Stimulated activated CD4-positive, alpha-beta T cell treated with anti-CD3 and anti-CD28 coated beads, Interleukin-15, amount 100 ng/mL, for 1 hour (primary cell): Measurements from ENCODE around the gene FAF2.
"Not testable (repeated sequence)": the region's sequence is repeated elsewhere in the genome, so short reads cannot be mapped to it uniquely, and the experiment has no call there.

Experiments used
- DNase-seq, 2 donors: peaks; one replicate each; pipeline ENCODE4 v3.0.0-alpha.2; 2020; ENCODE audit warnings: low read depth in 1 of 2, low spot score in 1 of 2

FAF2 gene

DNA sequence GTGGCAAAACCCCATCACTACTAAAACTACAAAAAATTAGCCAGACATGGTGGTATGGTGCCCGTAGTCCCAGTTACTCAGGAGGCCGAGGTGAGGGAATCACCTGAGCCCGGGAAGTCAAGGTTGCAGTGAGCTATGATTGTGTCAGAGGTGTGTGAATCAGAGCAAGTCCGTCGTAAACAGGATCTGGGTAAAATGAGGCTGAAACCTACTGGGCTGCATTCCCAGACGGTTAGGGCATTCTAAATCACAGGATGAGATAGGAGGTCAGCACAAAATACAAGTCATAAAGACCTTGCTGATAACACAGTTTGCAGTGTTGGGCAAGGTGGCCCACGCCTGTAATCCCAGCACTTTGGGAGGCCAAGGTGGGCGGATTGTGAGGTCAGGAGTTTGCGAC is 29.9 kb upstream of the FAF2 start:
- no peak for DNase-seq

DNA sequence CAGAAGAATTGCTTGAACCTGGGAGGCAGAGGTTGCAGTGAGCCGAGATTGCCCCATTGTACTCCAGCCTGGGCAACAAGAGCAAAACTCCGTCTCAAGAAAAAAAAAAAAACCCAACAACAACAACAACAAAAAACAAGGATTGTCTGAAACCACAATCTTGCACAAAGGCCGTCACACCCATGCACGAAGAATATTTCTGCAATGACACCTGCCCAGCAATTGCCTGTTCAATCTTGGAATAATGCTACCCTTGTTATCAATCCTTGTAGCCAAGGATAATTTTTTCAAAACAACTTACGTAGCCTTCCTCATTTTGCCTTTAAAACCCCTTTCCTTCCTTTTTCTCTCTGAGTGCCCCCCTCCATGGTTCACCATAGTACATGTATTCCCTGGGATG is 28.1 kb upstream of the FAF2 start:
- no peak for DNase-seq

DNA sequence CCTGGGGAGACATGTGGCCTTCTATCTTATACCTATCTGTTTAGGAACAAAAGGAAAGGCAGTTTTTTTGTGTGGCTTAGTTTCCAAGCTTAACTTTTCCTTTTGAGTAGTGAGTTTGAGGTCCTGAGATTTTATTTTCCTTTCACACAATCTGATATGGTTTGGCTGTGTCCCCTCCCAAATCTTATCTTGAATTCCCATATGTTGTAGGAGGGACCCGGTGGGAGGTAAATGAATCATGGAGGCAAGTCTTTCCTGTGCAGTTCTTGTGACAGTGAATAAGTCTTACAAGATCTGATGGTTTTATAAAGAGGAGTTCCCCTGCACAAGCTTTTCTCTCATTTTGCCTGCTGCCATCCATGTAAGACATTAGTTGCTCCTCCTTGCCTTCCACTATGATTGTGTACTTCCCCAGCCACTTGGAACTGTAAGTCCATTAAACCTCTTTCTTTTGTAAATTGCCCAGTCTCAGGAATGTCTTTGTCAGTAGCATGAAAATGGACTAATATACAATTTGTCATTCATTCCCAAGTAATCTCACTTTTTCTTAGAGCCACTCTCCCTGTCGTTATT is 27.1 kb upstream of the FAF2 start:
- no peak for DNase-seq

DNA sequence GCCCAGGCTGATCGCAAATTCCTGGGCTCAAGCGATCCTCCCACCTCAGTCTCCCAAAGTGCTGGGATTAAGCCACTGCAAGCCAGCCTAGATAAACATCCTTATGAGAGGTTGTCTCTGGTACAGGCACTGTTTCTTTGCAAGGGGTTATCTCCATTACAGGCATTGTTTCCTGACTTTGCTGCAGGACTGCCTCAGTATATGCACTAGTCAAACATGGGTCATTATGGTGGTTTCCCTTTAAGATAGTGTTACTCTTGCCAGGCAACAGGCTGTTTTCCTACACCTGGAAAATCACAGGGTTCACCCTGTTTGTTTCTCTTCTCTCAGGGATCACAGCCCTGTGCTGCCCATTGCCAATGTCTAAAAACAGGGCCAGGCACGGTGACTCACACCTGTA is 24.0 kb upstream of the FAF2 start:
- no peak for DNase-seq

DNA sequence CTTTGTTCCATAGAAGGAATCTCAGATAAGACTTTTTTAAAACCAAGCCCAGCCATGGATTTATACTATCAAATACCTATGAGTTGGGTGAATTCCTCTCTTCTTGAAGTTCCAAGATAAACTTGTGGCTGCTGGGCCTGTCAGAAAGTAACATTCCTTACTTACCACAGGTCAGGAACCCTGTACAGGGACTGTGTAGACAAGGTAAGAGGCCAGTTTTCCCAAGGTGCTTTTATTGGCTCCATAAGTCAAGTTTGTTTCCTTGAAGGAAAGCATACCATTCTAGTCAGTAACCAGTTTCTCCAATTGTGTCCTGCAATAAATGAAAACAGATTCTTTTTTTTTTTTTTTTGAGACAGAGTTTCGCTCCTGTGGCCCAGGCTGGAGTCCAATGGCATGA is 23.0 kb upstream of the FAF2 start:
- no peak for DNase-seq

DNA sequence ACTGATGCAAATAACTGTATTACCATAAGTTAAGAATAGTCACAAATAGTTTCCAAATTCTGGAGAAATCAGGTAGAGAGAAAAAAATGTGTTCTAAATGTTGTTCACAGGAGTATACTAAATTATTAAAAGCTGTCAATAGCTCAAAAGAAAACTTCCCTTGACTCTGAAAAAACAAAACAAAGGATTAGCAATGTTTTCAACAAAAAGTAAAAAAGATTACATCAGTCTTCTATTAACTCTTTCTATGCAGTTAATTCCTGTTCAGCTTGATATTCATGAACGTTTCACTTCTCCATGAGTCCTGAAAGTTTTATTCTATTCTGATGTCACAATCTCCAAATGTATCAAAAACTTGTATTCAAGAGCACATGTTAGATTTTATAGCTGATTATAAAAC is 22.4 kb upstream of the FAF2 start:
- DNase-seq, result no peak

DNA sequence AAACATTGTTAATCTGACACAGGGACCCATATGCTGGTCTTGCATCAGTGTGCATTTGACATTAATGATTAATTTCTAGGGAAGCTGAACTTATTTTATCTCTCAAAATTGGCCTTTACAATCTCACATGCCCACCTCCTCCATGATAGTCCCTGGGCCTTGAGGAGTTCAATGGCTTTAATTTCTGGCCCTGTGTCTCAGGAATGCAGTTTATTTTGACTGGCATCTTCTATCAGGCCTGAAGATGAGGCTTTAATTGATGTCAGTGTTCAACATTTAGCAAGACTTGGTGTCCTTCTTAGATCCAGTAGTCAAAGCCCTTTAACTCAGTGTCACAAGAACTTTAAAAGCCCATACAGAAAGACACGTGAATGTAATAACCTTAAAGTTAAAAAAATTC is 21.3 kb upstream of the FAF2 start:
- no peak for DNase-seq

DNA sequence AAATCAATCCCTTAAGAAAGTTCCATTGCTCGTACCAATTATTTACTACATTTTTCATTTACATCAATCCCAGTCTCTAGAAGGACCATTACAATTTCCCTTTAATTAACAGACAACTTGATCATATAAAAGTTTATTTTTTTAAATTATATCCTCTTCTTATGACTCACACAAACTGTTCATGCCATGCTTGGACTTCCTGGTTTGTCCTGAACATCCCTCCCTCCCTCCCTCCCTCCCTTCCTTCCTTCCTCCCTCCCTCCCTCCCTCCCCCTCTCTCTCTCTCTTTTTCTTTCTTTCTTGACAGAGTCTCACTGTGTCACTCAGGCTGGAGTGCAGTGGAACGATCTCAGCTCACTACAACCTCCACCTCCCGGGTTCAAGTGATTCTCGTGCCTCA is 20.2 kb upstream of the FAF2 start:
- DNase-seq, result no peak

DNA sequence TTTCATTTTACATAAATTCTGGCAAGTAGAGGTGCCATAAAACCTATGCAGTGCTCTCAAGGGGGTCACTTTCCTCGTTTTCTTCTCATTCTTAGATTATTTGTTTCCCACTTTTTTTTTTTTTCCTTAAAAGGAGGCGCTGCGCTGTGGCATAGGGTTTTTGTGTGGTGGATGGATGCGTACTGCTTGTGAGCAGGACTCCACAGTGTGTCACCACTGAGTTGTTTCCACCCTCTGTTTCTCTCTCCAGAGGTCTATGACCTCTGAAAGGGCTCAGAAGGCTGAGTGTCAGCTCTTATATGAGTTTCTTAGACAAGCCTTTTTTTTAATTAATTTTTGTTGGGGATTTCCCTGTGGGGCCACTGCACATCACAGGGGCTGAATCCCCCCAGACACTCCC is 18.2 kb upstream of the FAF2 start:
- no peak for DNase-seq

DNA sequence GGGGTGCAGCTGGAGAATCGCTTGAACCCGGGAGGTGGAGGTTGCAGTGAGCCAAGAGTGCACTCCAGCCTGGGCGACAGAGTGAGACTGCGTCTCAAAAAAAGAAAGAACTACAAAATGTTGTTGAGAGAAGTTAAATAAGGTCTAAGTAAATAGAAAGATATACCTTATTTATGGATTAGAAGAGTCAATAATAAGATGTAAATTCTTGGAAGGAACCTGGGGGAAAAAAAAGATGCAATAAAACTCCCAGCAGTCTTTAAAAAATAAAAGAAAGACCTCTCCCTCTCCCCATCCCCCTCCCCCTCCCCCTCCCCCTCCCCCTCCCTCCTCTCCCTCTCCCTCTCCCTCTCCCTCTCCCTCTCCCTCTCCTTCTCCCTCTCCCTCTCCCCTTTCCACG is 15.5 kb upstream of the FAF2 start:
- no peak for DNase-seq

DNA sequence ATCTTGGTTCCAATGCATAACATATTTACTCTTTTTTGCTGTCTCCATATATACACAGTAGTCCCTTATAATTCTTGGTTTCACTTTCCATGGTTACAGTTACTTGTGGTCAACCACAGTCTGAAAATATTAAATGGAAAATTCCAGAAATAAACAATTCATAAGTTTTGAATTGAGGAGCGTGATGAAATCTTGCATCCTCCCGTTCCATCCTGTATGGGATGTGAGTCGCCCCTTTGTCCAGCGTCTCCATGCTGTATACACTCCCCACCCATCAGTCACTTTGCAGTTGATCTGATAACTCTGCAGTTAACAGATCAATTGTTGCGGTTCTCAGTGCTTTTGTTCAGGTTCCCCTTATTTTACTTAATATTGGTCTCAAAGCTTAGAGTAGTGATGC is 11.5 kb upstream of the FAF2 start:
- no peak for DNase-seq

DNA sequence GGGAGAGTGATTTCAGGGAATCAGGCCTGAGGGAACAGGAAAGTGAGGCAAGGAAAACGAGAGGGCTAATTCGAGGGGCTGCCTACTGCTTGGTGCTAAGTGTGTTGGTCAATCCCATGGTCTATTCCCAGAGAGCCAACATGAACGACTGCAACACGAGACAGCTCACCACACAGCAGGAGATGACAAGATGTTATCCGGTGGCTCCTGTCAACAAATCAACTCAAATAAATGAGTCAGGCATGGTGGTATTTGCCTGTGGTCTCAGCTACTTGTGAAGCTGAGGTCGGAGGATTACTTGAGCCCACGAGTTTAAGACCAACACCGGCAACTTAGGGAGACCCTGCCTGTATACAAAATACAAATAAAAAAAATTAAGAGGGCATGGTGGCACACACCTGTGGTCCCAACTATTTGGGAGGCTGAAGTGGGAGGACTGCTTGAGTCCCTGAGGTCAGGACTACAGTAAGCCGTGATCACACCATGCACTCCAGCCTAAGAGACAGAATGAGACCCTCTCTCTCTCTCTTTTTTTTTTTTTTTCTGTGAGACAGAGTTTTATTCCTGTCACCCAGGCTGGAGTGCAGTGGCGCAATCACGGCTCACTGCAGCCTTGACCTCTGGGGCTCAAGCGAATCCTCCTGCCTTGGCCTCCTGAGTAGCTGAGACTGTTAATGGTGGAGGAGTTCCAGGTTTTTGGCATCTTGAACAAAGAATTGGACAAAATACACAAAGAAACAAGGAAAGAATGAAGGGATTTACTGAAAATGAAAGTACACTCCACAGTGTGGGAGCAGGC is 9.0 kb upstream of the FAF2 start:
- no peak for DNase-seq

DNA sequence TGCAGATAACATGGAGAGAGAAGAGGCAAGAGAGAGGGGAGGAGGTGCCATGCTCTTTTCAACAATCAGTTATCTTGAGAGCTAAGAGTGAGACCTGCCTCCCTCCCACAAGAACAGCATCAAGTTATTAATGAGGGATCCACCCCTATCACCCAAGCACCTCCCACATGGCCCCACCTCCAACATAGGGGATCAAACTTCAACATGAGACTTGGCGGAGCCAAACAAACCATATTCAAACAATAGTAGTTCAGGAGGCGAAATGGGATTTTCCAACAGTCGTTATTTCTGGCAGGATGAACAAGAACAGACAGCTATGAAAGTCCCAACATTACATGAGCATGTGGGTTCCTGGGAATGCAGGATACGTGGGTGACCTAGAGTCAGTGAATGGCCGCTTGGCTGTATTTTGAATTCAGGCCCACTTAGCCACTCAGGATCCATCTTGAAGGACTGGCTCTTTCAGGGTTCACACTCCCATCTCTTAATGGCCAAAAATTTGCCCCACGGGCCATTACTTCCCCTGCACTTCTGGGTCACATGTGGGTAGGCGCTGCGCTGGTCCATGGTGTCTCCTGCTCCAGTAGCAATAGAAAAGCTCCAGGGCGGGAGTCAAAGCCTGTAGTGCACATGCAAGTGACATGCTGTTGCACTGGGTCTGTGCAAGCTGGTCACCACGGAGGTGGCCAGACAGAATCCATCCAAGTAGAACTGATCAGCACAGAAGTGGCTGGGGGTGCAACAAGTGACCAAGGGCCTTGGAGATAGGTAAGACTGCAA is 7.1 kb upstream of the FAF2 start:
- no peak for DNase-seq

DNA sequence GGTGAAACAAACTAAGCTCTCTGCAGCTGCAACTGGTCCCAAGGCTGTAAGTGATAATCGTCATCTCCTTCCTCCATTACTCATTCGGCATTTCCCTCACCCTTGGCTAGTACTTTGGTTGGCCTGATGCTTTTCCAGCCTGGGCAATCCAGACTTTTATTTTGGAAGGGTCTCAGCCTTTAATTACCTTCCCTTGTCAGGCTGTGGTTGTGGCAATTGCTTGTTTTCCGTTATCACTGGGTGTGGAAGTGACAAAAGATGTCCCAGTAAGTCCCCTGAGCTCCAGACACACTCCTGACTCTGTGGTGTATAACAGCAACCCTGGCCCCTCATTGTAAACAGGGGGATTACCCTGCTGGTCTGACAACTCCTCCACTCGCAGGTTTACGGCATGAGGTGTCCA is 6.3 kb upstream of the FAF2 start:
- DNase-seq, result no peak

DNA sequence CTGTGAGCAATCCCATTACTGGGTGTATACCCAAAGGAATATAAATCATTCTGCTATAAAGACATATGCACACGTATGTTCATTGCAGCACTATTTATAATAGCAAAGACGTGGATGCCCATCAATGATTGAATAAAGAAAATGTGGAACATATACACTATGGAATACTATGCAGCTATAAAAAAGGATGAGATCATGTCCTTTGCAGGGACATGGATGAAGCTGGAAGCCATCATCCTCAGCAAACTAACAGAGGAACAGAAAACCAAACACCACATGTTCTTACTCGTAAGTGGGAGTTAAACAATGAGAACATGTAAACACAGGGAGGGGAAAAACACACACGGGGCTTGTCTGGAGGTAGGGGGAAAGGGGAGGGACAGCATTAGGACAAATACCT is 5.3 kb upstream of the FAF2 start:
- not testable (repeated sequence) for DNase-seq

DNA sequence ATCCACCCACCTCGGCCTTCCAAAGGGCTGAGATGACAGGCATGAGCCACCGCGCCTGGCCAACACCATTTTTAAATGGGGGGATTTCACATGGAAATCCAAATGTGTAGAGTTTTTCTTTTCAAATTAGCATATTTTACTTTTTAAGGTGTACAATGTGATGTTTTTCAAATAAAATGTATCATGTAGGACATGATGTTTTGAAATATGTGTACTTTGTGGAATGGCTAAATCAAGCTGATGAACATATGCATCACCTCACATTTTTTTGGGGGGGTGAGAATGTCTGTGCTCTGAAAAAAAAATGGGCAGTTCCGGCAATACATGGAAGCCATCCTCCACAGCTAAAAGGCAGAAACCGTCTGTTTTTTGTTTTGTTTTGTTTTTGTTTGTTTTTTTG is 3.4 kb upstream of the FAF2 start:
- no peak for DNase-seq

DNA sequence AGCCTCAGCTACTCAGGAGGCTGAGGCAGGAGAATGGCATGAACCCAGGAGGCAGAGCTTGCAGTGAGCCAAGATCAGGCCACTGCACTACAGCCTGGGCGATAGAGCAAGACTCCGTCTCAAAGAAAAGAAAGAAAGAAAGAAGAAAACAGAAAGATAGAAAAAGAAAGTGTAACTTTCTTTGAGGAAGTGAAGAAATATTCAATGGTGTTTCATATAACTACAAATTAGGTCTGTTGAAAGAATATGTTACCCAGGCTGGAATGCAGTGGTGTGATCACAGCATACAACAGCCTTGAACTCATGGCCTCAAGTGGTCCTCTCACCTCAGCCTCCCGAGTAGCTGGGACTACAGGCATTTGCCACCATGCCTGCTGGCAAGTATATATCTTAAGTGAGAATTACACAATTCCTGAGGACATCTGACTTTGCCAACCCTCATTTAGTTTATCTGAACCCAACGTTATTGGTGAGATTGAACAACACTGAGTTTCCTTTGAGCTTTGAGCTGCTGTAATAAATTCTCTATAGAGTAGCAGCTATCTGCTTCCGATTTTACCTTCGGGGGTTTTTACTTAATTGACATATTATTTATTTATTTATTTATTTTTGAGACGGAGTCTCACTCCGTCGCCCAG is 2.0 kb upstream of the FAF2 start:
- DNase-seq, result no peak

DNA sequence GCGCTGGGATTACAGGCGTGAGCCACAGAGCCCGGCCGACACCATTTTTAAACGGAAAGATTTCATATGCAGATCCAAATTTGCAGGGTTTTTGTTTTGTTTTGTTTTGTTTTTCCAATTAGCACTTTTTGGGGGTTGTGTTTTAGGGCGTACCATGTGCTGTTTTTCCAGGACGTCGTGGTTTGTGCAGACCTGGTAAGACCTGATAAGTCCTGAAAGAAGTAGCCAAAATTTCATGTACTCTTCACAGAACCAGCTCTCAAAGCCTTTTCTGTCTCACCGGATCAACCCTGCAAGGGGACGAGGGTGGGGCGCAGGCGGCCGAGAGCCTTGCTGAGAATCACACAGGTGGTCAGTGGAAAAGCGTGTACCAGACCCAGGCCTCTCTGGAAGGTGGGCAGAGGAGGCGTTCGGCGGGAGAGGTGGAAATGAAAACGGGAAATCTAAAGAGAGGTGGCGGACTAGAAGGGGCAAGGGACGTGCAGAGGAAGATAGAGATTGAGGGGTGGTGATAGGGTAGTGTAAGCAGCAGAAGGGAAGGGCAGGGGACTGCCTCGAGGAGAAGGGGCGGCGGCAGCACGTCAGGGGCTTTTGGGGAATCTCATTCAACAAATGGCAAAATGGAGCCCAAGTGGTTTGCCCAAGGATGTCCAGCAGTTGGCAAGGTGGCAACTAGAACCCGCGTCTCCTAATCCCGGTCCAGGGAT is 1.1 kb upstream of the FAF2 start:
- DNase-seq, result no peak

DNA sequence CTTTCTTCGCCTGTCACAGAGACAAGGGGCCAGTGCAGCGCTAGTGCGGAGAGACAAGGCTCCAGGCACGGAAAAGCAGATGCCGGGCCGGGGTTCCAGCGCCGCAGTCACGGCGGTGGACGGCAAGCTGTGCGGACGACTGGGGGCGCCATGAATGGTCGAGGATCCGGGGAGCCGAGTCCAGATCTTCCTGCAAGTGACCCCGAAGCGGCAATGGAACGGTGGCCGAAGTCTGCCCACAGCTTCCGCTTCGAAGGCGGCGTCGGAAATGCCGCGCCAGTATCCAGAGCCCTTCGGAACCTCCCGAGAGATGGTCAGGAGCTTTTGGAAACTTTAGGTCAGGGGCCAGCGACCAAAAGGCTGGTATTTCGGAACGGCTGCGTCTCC is 601 bp upstream of the FAF2 start:
- DNase-seq, result peak in 1 of 2 donors; percentile 12

DNA sequence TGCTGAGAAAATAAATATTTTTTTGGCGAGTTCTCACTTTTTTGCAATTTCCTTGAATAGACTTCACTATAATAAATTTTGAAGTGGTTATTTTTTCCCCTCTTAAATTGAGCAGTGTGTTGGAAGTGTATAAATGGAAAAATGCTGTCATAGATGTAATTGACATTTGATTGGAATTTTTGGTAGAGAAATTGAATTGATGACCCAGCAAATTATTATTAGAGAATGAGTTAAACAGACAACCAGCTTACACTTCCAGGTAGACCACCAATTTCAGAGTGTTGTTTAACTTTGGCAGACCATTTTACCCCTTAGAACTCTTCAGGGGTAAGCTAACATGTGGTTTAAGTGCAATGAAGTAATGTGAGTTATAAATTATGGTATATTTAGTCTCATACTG is 1.9 kb downstream of the FAF2 start:
- no peak for DNase-seq

DNA sequence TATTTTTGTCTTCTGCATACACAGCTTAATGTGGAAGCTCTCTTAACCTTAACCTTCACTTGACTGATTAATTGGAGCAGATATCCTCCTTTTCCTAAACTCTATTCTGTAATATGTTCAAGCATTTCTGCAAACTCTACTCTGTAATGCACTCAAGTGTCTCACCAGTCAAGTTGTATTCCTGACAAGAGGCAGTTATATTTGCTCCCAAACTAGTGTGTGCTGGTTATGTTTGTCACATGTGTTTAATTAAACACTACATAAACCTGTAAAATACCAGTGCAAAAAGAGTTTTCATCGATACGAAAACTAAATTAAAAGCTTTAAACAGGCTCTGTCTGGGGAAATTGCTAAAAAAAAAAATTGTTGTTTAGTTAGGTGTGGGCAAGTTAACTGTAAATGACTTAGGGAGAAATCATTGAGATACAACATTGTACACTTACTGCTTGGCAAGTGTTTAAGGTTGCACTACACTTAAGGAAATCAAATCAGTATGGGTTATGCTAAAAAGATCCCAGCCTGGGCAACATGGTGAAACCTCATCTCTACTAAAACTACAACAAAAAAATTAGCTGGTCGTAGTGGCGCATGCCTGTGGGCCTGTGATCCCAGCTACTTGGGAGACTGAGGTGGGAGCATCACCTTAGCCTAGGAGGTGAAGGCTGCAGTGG is 6.7 kb downstream of the FAF2 start:
- DNase-seq, result no peak
